Neutrophil (primary cell): Measurements from ENCODE around the gene KIF23.

Experiments used
- H3K27ac ChIP-seq: fragments of 200-600 bp; sonication (generic); 2 replicates; pipeline ENCODE4 v1.5.1; 2016; ENCODE audit warnings: mild to moderate bottlenecking, moderate library complexity
- H3K27me3 ChIP-seq: fragments of 200-600 bp; sonication (generic); 2 replicates; pipeline ENCODE4 v1.6.0; 2016; ENCODE audit warnings: mild to moderate bottlenecking
- H3K36me3 ChIP-seq: fragments of 200-600 bp; sonication (generic); 2 replicates; pipeline ENCODE4 v1.5.1; 2017
- H3K4me1 ChIP-seq, 2 experiments: fragments of 200-600 bp in 1 of 2; sonication (generic) in 1 of 2; 1 replicate in 1 of 2; 2 replicates in 1 of 2; pipeline versions ENCODE4 v1.5.1 to v1.6.1; 2013 to 2016; ENCODE audit warnings: low read depth in 1 of 2, low read length in 1 of 2, mild to moderate bottlenecking in 1 of 2, moderate library complexity in 1 of 2; ENCODE audit not compliant: control insufficient read depth in 1 of 2, insufficient read depth in 1 of 2
- H3K4me3 ChIP-seq, 2 experiments: fragments of 200-600 bp in 1 of 2; sonication (generic) in 1 of 2; 1 replicate in 1 of 2; 2 replicates in 1 of 2; pipeline ENCODE4 v1.5.1; 2013 to 2016; ENCODE audit warnings: low read depth in 1 of 2, low read length in 1 of 2, mild to moderate bottlenecking in 1 of 2, moderate library complexity in 1 of 2
- H3K9me3 ChIP-seq: fragments of 200-600 bp; sonication (generic); 2 replicates; pipeline ENCODE4 v1.5.1; 2016
- TF ChIP-seq, protein P1 (sequence below): fragments of 200-600 bp; sonication (generic); IDR thresholded peaks from 2 replicates; pipeline ENCODE4 v1.5.1; 2016; ENCODE audit warnings: antibody characterized with exemption

KIF23 gene

DNA sequence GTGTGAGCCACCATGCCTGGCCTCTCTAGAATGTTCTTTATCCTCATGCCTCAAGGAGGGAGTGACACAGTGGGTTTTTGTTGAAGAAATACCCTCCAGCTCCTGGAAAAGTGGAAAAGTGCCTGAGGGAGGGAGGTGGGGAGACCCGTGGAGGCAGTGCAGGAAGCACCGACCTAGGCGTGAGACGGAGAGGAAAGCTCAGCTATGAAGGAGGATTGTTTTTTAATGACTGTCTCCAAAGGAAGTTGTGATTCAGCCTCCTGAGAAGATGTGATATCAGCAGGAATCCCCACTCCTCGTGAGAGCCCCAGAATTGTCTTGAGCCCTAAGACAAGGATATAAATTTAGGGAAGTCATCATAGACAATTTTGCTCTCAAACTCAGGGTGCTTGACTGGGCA, 60.1 kb downstream of the KIF23 start:
- Histone ChIP-seq H3K27me3 (peaks cover 11% of the 10 kb centered on the region), H3K9me3 (no peaks in the 10 kb centered on the region), H3K36me3 (no peaks in the 10 kb centered on the region), H3K4me3 (no peak overlapping the region), H3K27ac (no peak overlapping the region), H3K4me1 (no peaks in the 10 kb centered on the region)
- TF ChIP-seq, protein P1, sequence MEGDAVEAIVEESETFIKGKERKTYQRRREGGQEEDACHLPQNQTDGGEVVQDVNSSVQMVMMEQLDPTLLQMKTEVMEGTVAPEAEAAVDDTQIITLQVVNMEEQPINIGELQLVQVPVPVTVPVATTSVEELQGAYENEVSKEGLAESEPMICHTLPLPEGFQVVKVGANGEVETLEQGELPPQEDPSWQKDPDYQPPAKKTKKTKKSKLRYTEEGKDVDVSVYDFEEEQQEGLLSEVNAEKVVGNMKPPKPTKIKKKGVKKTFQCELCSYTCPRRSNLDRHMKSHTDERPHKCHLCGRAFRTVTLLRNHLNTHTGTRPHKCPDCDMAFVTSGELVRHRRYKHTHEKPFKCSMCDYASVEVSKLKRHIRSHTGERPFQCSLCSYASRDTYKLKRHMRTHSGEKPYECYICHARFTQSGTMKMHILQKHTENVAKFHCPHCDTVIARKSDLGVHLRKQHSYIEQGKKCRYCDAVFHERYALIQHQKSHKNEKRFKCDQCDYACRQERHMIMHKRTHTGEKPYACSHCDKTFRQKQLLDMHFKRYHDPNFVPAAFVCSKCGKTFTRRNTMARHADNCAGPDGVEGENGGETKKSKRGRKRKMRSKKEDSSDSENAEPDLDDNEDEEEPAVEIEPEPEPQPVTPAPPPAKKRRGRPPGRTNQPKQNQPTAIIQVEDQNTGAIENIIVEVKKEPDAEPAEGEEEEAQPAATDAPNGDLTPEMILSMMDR = no peak

DNA sequence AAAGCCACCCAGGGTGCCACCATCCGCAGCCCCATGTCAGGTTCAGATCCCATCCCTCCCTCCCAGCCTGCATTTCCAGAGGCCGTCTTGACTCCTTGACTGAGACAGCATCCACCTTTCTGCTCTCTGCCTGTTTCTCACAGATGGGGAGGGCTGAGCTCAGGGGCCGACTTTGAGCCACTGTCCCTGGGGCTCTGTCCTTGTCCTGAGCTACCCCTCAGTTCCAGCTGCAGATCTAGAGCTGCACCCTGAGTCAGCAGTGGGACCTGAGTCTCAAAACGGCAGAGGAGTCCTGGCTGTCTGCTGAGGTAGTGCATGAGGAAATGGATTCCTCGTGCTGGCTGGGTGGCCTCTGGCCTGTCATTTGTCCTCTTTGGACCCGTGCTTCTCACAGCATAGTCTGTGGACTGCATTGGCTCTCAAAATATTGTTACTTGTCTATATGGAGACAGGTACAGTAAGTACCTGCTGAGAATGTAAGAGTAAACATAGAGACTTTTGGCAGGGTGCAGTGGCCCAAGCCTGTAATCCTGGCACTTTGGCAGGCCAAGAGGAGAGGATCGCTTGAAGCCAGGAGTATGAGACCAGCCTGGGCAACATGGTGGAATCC, 60.8 kb downstream of the KIF23 start:
- H3K27me3 ChIP-seq = peaks cover 14% of the 10 kb centered on the region
- H3K27ac ChIP-seq = no peak overlapping the region
- H3K9me3 ChIP-seq = no peaks in the 10 kb centered on the region
- no peak overlapping the region for H3K4me3 ChIP-seq
- H3K4me1 ChIP-seq = no peaks in the 10 kb centered on the region
- TF ChIP-seq, protein P1 = no peak
- H3K36me3 ChIP-seq = no peaks in the 10 kb centered on the region

DNA sequence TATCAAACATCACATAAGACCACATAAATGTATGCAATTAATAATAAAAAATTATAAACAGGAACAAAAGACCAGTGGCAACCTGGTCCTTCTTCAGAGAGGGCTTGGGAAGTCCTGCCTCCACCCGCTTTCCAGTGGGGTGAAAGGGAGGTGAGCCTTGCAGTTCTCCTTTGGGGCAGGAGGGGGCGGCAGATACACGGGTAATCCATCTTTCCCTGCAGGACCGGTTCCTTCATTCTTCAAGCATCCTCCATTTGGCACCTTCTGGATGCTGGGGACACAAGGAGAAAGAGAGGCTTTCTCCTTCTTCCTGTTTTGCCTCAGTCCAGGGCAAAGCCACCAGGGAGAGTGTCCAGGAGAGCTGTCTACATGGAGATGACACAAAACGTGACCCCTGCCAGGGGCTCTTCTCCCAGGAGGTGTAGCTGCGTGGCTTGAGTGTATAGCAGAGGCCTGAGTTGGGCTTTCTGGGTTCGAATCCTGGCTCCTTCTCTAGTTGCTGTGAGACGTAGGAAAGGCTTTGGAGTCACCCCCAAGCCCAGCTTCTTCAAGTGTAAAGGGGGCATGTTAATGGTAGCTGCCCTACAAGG, 61.7 kb downstream of the KIF23 start:
- Histone ChIP-seq H3K27me3 (peaks cover 14% of the 10 kb centered on the region), H3K4me1 (no peaks in the 10 kb centered on the region), H3K9me3 (no peaks in the 10 kb centered on the region), H3K36me3 (no peaks in the 10 kb centered on the region), H3K4me3 (no peak overlapping the region), H3K27ac (no peak overlapping the region)
- TF ChIP-seq, protein P1 = peak; percentile 95

DNA sequence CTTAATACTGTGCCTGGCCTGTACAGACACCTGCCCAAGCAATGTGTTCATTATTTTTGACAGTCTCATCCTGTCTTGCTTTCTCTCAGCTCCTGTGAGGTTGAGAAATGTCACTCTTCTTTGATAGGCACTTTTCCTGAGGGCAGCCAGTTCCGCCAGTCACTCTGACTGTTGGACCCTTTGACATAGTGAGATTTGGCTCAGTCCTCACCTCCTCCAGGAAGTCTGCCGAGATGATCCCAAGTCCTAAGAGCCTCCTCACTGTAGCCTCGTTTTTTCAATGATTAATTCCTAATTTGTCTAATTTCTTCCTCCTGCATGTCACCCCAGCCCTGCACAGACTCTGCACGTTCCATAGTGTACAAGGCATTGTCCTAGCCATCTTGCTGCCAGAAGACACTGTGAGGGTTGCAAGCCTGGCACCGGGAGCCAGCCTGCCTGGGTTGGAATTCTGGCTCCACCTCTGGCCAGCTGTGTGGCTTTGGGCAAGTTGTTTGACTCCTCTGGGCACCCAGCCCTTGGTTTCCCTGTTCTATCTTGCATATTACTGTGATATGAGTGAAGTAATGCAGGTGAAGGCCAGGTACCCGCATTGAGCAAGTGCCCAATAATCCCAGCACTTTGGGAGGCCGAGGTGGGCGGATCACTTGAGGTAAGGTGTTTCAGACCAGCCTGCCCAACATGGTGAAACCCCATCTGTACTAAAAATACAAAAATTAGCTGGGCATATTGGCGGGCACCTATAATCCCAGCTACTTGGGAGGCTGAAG, 62.7 kb downstream of the KIF23 start:
- no peaks in the 10 kb centered on the region for H3K4me1 ChIP-seq
- H3K27me3 ChIP-seq = peaks cover 14% of the 10 kb centered on the region
- TF ChIP-seq, protein P1 = no peak
- no peaks in the 10 kb centered on the region for H3K36me3 ChIP-seq
- no peaks in the 10 kb centered on the region for H3K9me3 ChIP-seq
- H3K27ac ChIP-seq = no peak overlapping the region
- H3K4me3 ChIP-seq = no peak overlapping the region

DNA sequence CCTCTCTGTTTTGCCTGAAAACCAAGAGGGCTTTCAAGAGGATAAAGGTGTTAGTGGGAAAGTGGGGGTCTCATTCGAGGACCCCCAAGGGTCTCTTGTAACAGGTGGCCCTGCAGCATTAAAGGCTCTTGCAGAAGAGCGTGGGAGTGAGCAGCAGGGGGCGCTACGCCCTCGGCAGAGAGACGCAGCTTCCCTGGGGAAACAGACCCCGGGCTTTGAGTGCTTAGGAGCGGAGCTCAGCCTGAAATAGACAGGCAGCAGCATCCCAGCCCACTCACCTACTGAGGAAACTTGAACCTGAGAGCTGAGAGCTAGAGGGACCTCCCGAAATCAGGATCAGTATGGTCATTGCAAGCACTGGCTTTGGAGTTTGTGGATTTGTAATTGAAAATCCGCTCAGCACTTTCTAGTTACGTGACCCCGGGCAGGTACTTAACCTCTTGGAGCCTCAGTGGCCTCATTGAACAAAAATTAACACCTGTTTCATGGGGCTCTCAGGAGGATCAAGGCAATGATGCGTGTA, 64.2 kb downstream of the KIF23 start:
- peaks cover 14% of the 10 kb centered on the region for H3K27me3 ChIP-seq
- TF ChIP-seq, protein P1 = peak; percentile 61
- no peak overlapping the region for H3K27ac ChIP-seq
- no peak overlapping the region for H3K4me3 ChIP-seq
- no peaks in the 10 kb centered on the region for H3K4me1 ChIP-seq
- no peaks in the 10 kb centered on the region for H3K36me3 ChIP-seq
- H3K9me3 ChIP-seq = no peaks in the 10 kb centered on the region
